Panc1 (cell line): ENCODE data around the gene LMCD1. TPM values are rescaled to one million over a fixed set of nuclear protein-coding genes. Genes with fewer than 3 reads are reported as not detected.

Source experiments
- ATAC-seq: fragments of 200-7000 bp; cut with Tn5 transposase; 2 replicates; pipeline ENCODE4 v1.9.1; 2020; ENCODE audit warnings: mild to moderate bottlenecking, moderate library complexity
- BruUV-seq: library from RNA; stranded (reverse); fragments of 400-500 nt; replicated peaks from 2 replicates; lab custom pipeline; 2021; lab: Mats Ljungman, UMichigan
- CTCF ChIA-PET: fragments of 300-600 bp; sonication (Branson Sonifier 250); formaldehyde crosslinking; loops from one replicate; lab custom pipeline; 2022; ENCODE audit warnings: antibody characterized with exemption; lab: Charles Lee
- POLR2A ChIA-PET: fragments of 300-600 bp; sonication (Branson Sonifier 250); formaldehyde crosslinking; loops from one replicate; lab custom pipeline; 2022; ENCODE audit warnings: antibody characterized with exemption; lab: Charles Lee
- DNase-seq: peaks from one replicate; pipeline ENCODE4 v3.0.0-alpha.2; 2010; ENCODE audit warnings: low read depth, low spot score
- H3K27ac ChIP-seq: 2 replicates; pipeline ENCODE4 v1.5.1; 2011; ENCODE audit warnings: mild to moderate bottlenecking, low read length, inconsistent platforms
- H3K27me3 ChIP-seq: fragments of 200-500 bp; sonication (Bioruptor generic); 2 replicates; pipeline ENCODE4 v1.6.0; 2014; ENCODE audit warnings: low read length, inconsistent platforms; ENCODE audit not compliant: control insufficient read depth, insufficient read depth
- H3K36me3 ChIP-seq: fragments of 200-500 bp; sonication (Bioruptor generic); 2 replicates; pipeline ENCODE4 v1.5.1; 2014; ENCODE audit warnings: inconsistent platforms, mild to moderate bottlenecking, low read length, moderate library complexity; ENCODE audit not compliant: control insufficient read depth, insufficient read depth
- H3K4me1 ChIP-seq: 2 replicates; pipeline ENCODE4 v1.5.1; 2011; ENCODE audit warnings: inconsistent platforms, mild to moderate bottlenecking, low read length, moderate library complexity; ENCODE audit not compliant: control insufficient read depth, insufficient read depth
- H3K4me3 ChIP-seq, 2 experiments: 2 replicates each; pipeline ENCODE4 v1.5.1; 2011 to 2012; ENCODE audit warnings: low read depth in 2 of 2, low read length in 2 of 2, mild to moderate bottlenecking in 2 of 2, inconsistent platforms in 1 of 2, moderate library complexity in 1 of 2
- H3K9me3 ChIP-seq: fragments of 200-500 bp; sonication (Bioruptor generic); 2 replicates; pipeline ENCODE4 v1.5.1; 2014; ENCODE audit warnings: low read depth, mild to moderate bottlenecking, inconsistent platforms, low read length, moderate library complexity; ENCODE audit not compliant: control insufficient read depth, insufficient read depth
- POLR2AphosphoS5 ChIP-seq: IDR thresholded peaks from 2 replicates; pipeline ENCODE4 v1.6.1; 2012; ENCODE audit warnings: mild to moderate bottlenecking, low read depth, low read length, moderate library complexity
- SIN3A ChIP-seq: IDR thresholded peaks from 2 replicates; pipeline ENCODE4 v1.6.1; 2012; ENCODE audit warnings: low read depth, mild to moderate bottlenecking, low read length, moderate library complexity, borderline replicate concordance; ENCODE audit not compliant: insufficient read depth
- TCF7L2 ChIP-seq: IDR thresholded peaks from 2 replicates; pipeline ENCODE4 v1.6.1; 2011; ENCODE audit warnings: mild to moderate bottlenecking, low read depth, low read length, inconsistent platforms
- in situ Hi-C: cut with HindIII; loops from 2 replicates; pipeline ENCODE4 v1.10.0; 2016; ENCODE audit warnings: low sequenced_read_pairs, low pct_unique_long_range_greater_than_20kb
- intact Hi-C: fragments of 100-400 bp; cut with micrococcal nuclease; formaldehyde crosslinking; loops from one replicate; pipeline ENCODE4 v1.10.0; 2022; ENCODE audit not compliant: unreplicated experiment
- total RNA-seq: library from RNA; stranded (reverse); gene quantifications from one replicate; pipeline ENCODE4 v1.2.1, GENCODE V29; 2021; ENCODE audit not compliant: unreplicated experiment
- TF ChIP-seq, protein P1 (sequence below), 2 experiments: IDR thresholded peaks; 2 replicates each; pipeline ENCODE4 v1.6.1; 2011 to 2012; ENCODE audit warnings: low read depth in 2 of 2, control low read depth in 1 of 2, low read length in 1 of 2, mild to moderate bottlenecking in 1 of 2, moderate library complexity in 1 of 2; ENCODE audit not compliant: insufficient read depth in 1 of 2
- TF ChIP-seq, protein P2 (sequence below): fragments of 450-650 bp; IDR thresholded peaks from 2 replicates; pipeline ENCODE4 v1.5.1; 2017; ENCODE audit warnings: mild to moderate bottlenecking

The LMCD1 gene
- total RNA-seq, 1 experiment from 2014 or later: 24.8 TPM

DNA sequence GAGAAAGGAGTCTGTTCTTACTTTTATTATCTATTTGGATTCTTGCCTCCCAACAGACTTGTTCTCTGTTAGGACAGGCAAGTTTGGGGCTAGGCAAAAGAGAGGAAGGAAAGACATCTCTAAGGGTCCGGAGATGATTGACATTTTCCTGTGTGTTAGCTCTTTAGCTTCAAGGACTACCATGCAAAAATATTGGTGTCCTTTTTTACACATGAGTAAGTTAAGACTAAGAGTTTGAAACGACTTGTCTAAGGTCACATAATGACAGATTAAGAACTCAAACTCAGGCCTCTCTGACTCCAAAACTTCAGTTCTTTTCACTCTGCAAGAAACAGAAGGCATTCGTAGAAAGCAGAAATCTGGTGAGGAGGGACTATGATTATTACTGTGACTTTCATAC lies 5.9 kb downstream of the LMCD1 start:
- H3K27ac ChIP-seq: peak overlapping the region; percentile 29; the same call in 1 of the 2 replicates
- CTCF ChIA-PET: no interaction called here
- no peaks in the 10 kb centered on the region for H3K9me3 ChIP-seq
- ATAC-seq: no peak
- DNase-seq: no peak
- in situ Hi-C loops: no loop called here
- TF ChIP-seq SIN3A: no peak
- TF ChIP-seq TCF7L2: no peak
- no peak for TF ChIP-seq POLR2AphosphoS5
- TF ChIP-seq, protein P1, sequence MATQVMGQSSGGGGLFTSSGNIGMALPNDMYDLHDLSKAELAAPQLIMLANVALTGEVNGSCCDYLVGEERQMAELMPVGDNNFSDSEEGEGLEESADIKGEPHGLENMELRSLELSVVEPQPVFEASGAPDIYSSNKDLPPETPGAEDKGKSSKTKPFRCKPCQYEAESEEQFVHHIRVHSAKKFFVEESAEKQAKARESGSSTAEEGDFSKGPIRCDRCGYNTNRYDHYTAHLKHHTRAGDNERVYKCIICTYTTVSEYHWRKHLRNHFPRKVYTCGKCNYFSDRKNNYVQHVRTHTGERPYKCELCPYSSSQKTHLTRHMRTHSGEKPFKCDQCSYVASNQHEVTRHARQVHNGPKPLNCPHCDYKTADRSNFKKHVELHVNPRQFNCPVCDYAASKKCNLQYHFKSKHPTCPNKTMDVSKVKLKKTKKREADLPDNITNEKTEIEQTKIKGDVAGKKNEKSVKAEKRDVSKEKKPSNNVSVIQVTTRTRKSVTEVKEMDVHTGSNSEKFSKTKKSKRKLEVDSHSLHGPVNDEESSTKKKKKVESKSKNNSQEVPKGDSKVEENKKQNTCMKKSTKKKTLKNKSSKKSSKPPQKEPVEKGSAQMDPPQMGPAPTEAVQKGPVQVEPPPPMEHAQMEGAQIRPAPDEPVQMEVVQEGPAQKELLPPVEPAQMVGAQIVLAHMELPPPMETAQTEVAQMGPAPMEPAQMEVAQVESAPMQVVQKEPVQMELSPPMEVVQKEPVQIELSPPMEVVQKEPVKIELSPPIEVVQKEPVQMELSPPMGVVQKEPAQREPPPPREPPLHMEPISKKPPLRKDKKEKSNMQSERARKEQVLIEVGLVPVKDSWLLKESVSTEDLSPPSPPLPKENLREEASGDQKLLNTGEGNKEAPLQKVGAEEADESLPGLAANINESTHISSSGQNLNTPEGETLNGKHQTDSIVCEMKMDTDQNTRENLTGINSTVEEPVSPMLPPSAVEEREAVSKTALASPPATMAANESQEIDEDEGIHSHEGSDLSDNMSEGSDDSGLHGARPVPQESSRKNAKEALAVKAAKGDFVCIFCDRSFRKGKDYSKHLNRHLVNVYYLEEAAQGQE (IDR thresholded peaks at IDR 0.05; ENCODE audit: insufficient read depth in 1 of 2, low read depth in 2 of 2, low read length in 1 of 2): no peak
- TF ChIP-seq, protein P2, sequence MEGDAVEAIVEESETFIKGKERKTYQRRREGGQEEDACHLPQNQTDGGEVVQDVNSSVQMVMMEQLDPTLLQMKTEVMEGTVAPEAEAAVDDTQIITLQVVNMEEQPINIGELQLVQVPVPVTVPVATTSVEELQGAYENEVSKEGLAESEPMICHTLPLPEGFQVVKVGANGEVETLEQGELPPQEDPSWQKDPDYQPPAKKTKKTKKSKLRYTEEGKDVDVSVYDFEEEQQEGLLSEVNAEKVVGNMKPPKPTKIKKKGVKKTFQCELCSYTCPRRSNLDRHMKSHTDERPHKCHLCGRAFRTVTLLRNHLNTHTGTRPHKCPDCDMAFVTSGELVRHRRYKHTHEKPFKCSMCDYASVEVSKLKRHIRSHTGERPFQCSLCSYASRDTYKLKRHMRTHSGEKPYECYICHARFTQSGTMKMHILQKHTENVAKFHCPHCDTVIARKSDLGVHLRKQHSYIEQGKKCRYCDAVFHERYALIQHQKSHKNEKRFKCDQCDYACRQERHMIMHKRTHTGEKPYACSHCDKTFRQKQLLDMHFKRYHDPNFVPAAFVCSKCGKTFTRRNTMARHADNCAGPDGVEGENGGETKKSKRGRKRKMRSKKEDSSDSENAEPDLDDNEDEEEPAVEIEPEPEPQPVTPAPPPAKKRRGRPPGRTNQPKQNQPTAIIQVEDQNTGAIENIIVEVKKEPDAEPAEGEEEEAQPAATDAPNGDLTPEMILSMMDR: no peak
- H3K36me3 ChIP-seq: no peaks in the 10 kb centered on the region; the same call in 1 of the 2 replicates
- no TSS peak for BruUV-seq
- POLR2A ChIA-PET: no interaction called here
- H3K4me1 ChIP-seq: peaks cover 58% of the 10 kb centered on the region
- intact Hi-C loops: no loop called here
- no peak overlapping the region for H3K4me3 ChIP-seq
- no peaks in the 10 kb centered on the region for H3K27me3 ChIP-seq

DNA sequence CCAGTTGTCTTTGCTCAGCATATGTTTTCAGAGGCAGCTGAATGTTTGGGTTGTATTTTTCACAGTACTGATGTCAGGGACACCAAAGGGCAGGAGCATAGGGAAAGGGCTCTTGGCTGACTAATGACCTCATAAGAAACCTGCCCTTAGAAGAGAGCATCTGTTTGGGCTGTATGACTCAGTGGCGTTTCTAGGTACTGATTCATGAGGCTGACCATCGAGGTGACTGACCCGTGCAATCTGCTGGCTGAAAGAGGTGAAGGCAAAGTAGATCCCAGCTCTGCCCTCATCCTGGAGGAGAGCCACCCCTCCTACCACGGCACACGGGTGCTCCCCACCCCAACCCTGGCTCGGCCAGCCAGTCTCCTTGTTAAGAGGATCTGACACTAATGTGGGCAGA lies 8.3 kb downstream of the LMCD1 start:
- ATAC-seq: peak; percentile 82
- H3K27ac ChIP-seq: no peak overlapping the region
- BruUV-seq: no TSS peak
- intact Hi-C loops (no loop called here), in situ Hi-C loops (no loop called here)
- peaks cover 34% of the 10 kb centered on the region for H3K4me1 ChIP-seq
- POLR2A ChIA-PET: no interaction called here
- H3K4me3 ChIP-seq: no peak overlapping the region
- H3K9me3 ChIP-seq: no peaks in the 10 kb centered on the region
- CTCF ChIA-PET: no interaction called here
- DNase-seq: peak; percentile 77
- H3K27me3 ChIP-seq: no peaks in the 10 kb centered on the region
- no peaks in the 10 kb centered on the region; the same call in 1 of the 2 replicates for H3K36me3 ChIP-seq
- TF ChIP-seq POLR2AphosphoS5 (no peak), SIN3A (no peak), TCF7L2 (no peak)
- TF ChIP-seq, protein P1 (IDR thresholded peaks at IDR 0.05; ENCODE audit: insufficient read depth in 1 of 2, low read depth in 2 of 2, low read length in 1 of 2): no peak
- TF ChIP-seq, protein P2: no peak
